BE2C (cell line): Measurements from ENCODE around the gene NFYA. TPM values are rescaled to one million over a fixed set of nuclear protein-coding genes. Genes with fewer than 3 reads are reported as not detected.

Source experiments
- DNase-seq: peaks from one replicate; pipeline ENCODE4 v3.0.0-alpha.2; 2020
- H3K27me3 ChIP-seq: fragments of 250-450 bp; sonication (Bioruptor Pico); 2 replicates; pipeline ENCODE4 v1.5.1; 2020; ENCODE audit warnings: mild to moderate bottlenecking
- H3K36me3 ChIP-seq: fragments of 250-450 bp; sonication (Bioruptor Pico); 2 replicates; pipeline ENCODE4 v1.5.1; 2020; ENCODE audit warnings: mild to moderate bottlenecking
- H3K4me1 ChIP-seq: fragments of 250-450 bp; sonication (Bioruptor Pico); 2 replicates; pipeline ENCODE4 v1.5.1; 2020
- H3K4me3 ChIP-seq: 2 replicates; pipeline ENCODE4 v1.5.1; 2011; ENCODE audit warnings: low read depth, low read length
- H3K9me3 ChIP-seq: fragments of 250-450 bp; sonication (Bioruptor Pico); 2 replicates; pipeline ENCODE4 v1.5.1; 2020
- CTCF ChIP-seq: IDR thresholded peaks from 2 replicates; pipeline ENCODE4 v1.5.1; 2012; ENCODE audit warnings: mild to moderate bottlenecking, low read depth, low read length
- polyA plus RNA-seq: library from polyadenylated mRNA; unstranded; fragments of >200 nt; gene quantifications from one replicate; pipeline ENCODE4 v1.2.1, GENCODE V29; 2012; ENCODE audit warnings: low read depth, missing spikeins; ENCODE audit not compliant: insufficient read length, insufficient read depth

Gene NFYA
- 45.6 TPM for polyA plus RNA-seq

GRCh38 chr6:41072836-41073202, at the start of gene NFYA:
Gene NFYA (plus strand): TSS chr6:41072974. CDS start chr6:41079090, 6,116 bp downstream.
- H3K36me3 ChIP-seq = no peaks in the 10 kb centered on the region
- H3K4me3 ChIP-seq = peak within 1 kb of the TSS; percentile 96
- TF ChIP-seq CTCF = no peak
- DNase-seq = no peak
- no peaks in the 10 kb centered on the region for H3K27me3 ChIP-seq
- H3K4me1 ChIP-seq = no peaks in the 10 kb centered on the region; the same call in none of the 2 replicates
- H3K9me3 ChIP-seq = no peaks in the 10 kb centered on the region

GRCh38 chr6:41023114-41023513, 49.7 kb upstream of the NFYA start:
- no peak for TF ChIP-seq CTCF
- Histone ChIP-seq H3K4me3 (no peak overlapping the region), H3K36me3 (no peaks in the 10 kb centered on the region), H3K27me3 (no peaks in the 10 kb centered on the region), H3K4me1 (peaks cover 18% of the 10 kb centered on the region), H3K9me3 (no peaks in the 10 kb centered on the region)
- no peak for DNase-seq

- no peaks in the 10 kb centered on the region for H3K27me3 ChIP-seq
- H3K4me3 ChIP-seq = no peak overlapping the region
- DNase-seq = no peak
- no peak for TF ChIP-seq CTCF
- H3K4me1 ChIP-seq = peaks cover 18% of the 10 kb centered on the region
- no peaks in the 10 kb centered on the region for H3K36me3 ChIP-seq
- H3K9me3 ChIP-seq = no peaks in the 10 kb centered on the region
Observed at GRCh38 chr6:41025966-41026530, 46.7 kb upstream of the NFYA start.

GRCh38 chr6:41027241-41027640, 45.5 kb upstream of the NFYA start:
- Histone ChIP-seq H3K4me3 (peak overlapping the region; percentile 57), H3K27me3 (no peaks in the 10 kb centered on the region), H3K9me3 (no peaks in the 10 kb centered on the region), H3K4me1 (peaks cover 10% of the 10 kb centered on the region), H3K36me3 (no peaks in the 10 kb centered on the region)
- no peak for DNase-seq
- TF ChIP-seq CTCF = no peak

GRCh38 chr6:41027799-41028560, 44.8 kb upstream of the NFYA start:
- peak; percentile 70 for TF ChIP-seq CTCF
- Histone ChIP-seq H3K27me3 (no peaks in the 10 kb centered on the region), H3K9me3 (no peaks in the 10 kb centered on the region), H3K4me1 (peaks cover 4% of the 10 kb centered on the region), H3K36me3 (no peaks in the 10 kb centered on the region), H3K4me3 (peak overlapping the region; percentile 57)
- peak; percentile 72 for DNase-seq
